HG03097 (cell line): ENCODE results near the gene ARL10.

Experiments used
- ATAC-seq: cut with Tn5 transposase; IDR thresholded peaks from one replicate; pipeline ENCODE4 v1.9.1; 2021; ENCODE audit not compliant: unreplicated experiment, low FRiP score

Gene ARL10

DNA sequence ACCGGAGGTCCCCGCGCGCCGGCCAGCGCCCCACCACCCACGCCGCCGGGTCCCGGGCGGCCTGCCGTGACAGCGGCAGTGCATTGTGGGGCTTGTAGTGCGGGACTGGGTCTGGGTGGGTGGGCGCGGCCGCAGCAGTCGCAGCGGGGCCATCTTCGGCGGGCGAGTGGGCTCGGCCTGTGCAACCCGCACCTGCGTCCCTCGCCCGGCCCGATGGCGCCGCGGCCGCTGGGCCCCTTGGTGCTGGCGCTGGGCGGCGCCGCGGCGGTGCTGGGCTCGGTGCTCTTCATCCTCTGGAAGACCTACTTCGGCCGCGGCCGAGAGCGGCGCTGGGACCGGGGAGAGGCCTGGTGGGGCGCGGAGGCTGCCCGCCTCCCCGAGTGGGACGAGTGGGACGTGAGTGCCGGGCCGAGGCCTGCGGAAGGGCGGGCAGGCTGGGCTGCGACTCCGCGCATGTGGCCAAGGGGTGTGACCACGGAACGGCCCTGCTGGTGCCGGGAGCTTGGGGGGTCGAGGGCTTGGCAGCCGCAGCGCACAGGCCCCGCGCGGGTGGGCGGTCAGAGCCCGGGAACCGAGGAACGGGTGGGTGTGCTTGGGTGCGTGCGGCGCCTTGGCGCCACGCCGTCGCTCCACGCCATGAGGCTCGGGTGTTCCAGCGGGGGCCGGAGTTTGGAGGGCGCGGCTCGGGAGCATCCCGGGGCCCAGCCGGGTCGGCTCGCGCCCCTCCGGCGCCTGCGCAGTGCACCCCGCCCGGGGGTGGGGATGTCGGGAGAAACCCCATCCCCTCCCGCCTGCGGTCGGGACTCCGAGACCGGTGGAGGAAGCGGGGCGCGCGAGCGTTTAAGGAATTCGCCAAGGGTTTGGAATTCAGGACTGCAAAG is at the start of gene ARL10:
ARL10 (plus strand) TSS at position 137 of the 881 bp plus-strand sequence; CDS start at position 214, 77 bp downstream.
- ATAC-seq: no peak

- no peak for ATAC-seq
Measured at GRCh38 chr5:176317534-176318374, 47.5 kb upstream of the ARL10 start.

DNA sequence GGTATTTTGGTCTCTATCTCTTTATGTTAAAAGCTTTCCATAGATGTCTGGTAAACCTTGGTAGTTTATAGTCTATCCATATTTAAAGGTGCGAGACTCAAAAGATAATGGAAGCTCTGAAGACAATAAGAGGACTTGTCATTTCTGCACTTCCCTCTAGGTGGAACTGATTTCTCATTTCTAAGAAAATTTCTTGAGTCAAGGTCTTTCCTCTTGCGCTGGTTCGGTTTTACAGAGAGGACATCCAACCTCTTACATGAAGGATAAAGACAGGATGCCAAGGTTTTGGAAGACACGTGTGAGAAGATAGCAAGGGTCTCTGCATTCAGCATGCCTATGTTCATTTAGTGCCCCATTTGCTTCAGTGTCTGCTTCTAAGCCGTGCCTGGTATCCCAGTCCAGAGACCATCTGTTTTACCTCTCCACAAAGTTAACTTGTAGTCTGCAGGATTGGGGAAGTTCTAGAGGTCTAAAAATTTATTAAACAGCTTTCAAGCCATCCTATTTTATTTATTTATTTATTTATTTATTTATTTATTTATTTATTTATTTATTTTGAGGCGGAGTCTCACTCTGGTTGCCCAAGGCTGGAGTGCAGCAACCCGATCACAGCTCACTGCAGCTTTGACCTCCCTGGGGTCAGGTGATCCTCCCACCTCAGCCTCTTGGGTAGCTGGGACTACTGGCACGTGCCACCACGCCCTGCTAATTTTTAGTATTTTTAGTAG is 45.3 kb upstream of the ARL10 start:
- ATAC-seq: no peak

DNA sequence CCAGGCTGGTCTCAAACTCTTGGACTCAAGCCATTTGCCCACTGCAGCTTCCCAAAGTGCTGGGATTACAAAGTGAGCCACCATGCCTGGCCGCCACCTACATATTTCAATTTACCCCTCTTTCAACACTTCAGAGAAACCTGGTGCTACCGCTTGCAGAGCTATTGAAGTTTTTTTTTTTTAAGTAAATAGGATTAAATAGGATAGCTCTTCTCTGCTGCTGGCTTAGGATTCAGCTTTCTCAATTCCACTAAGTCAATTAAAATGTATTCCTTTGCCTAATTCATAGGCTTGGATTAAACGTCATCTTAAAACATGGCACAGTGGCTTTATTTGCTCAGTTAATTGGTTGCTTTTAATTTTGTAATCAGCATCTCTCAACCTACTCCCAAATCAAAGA is 44.7 kb upstream of the ARL10 start:
- no peak for ATAC-seq

- no peak for ATAC-seq
Measured at GRCh38 chr5:176334031-176334770, 31.1 kb upstream of the ARL10 start.

DNA sequence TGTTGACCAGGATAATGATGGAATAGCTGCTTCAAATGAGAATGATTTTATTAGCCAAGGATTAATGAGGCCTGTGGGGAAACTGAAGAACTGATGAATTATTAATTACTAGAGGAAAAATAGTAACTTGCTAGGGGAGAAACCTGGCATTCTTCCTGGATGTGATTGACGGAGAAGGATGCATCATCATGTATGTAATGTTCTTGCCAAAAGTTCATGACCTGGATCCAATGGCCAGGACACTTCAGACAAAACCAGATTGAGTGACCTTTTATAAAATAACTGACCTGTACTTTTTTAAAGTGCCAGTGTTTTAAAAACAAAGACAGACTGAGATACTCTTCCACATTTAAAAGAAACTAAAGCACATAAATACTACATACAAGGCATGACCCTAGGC is 27.4 kb upstream of the ARL10 start:
- ATAC-seq: no peak

GRCh38 chr5:176339304-176339703 is 26.0 kb upstream of the ARL10 start:
- no peak for ATAC-seq

DNA sequence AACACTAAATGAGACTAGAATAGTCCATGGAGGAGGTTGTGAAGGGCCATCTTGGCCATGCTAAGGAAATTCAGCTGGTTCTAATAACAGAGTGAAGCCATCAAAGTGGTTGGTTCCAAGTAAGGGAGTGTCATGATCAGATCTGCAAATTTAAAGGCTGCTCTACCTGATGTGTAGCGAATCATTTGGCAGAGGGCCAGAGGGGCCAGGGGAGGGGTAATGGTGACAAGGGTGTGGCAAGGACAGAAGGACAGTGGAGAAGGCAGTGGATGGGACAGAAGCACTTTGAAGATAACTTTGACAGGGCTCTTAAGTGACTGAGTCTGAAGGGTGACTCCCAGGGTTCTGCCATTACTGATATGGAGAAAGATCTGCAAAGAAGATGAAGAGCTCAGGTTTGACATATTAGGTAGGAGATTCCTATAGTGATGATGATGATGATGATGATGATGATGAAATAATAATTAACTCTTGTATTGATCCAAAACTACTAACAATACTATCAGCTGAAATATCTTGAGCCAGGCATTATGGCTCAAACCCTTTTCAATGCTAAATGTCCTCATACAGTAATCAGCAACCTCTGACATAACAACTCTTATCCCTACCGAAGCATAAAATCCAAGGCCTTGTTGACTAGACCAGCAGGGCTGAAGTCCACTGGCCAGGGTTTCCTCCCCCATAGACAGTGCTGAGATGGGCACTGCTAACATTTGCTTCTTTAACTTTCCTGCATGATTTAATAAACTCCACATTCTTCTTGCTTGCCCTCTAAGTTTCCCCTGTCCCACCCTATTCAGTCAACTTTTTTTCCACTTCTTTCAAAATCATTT is 23.7 kb upstream of the ARL10 start:
- ATAC-seq: no peak

DNA sequence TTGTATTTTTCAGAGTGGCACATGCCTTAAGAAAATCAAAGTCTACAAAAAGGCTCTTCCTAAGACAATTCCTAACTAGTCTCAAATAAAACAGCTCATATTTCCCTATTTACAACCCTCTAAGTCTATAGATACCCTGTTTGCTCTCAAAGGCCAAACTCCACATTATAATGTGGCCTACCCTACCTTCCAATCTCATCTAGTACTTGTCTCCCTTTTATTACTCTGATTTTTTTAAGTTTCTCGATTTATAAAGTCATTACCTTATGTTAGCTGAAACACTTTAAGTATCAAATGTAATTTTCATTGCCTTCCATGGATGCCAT is 23.2 kb upstream of the ARL10 start:
- ATAC-seq: no peak

GRCh38 chr5:176342766-176343458 is 22.4 kb upstream of the ARL10 start:
- ATAC-seq: no peak

DNA sequence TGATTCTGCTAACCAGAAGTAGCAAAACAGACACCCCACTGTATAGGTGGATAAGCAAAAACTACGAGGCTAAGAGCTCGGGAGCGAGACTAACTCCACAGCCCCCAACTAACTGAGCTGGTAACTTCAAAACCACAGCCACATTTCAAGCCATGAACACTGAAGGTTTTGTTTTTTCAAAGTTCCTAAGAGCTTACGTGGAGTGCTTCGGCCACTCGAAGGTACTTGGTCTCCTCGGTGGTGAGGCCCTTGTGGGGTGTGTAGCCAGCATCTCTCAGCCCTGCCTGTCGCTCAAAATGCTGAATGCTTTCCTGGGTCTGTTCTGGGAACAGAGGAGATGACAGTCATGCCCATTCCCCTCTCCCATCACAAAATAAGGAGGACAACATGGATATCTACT is 14.9 kb upstream of the ARL10 start:
- no peak for ATAC-seq

DNA sequence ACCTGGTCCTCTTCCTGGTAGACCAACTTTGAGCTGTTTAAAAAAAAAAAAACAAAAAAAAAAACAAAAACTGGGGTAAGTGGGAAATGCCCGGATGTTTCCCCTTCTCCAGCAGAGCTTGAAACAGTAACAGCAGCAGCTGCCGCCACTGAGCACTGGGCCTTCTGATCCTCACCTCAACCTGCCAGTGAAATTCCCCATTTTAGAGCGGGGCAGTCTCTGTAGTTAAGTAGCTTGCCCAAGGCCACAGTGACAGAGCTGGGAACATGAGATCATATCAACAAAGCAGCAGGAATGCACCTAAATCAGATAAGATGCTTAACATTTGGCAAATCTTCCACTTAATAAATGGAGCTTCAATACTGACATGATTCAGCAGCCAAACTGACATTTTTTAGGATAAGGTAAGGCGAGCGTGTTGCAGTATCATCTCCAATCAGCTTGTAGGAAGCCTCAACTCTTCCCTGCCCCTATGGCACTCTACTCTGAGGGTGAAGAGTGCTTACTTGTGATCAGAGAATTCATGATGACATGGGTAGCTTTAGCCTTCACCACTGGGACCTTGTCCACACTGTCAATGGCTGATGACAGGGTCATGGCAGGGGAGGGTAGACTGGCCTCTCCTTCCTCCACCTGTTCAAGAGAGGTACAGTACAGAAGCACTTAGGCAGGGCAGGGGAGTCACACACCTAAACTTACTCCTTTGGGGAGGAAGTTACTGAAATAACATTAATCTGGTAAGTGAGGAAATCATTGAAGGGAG is 13.0 kb upstream of the ARL10 start:
- ATAC-seq: no peak

GRCh38 chr5:176353533-176353932 is 11.8 kb upstream of the ARL10 start:
- no peak for ATAC-seq

DNA sequence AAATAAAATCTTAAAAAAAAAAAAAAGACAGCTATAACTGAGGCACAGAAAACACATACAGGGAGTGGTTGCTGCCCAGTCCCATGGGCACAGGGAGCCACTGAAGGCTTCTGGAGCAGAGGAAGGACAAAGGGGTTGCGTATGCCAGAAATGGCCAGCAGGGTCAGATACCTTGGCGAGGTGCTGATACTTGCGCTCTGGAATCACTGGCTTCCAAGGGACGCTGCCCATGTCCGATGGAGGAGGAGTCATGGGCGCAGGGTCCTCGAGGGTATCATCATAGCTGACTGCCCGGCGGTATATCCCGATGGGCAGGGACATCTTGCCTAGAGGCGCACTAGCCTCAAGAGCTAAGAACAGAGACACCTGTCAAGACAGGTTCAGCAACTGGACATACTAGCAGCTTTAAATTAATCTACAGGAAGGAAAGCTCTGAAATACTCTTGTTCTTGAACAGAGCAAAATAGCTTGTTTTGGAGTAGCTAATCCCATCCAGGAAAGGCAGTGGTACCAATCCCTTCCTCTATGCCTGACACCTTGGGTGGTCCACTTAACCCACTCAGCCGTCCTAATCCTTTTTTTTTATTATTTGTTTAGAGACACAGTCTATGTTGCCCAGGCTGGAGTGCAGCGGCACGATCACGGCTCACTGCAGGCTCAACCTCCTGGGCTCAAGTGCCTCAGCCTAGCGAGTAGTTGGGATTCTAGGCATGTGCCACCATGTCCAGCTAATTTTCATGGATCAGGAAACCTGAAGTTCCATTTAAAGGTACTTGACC is 9.7 kb upstream of the ARL10 start:
- ATAC-seq: no peak

- ATAC-seq: no peak
Measured at GRCh38 chr5:176356179-176356566, 9.1 kb upstream of the ARL10 start.

DNA sequence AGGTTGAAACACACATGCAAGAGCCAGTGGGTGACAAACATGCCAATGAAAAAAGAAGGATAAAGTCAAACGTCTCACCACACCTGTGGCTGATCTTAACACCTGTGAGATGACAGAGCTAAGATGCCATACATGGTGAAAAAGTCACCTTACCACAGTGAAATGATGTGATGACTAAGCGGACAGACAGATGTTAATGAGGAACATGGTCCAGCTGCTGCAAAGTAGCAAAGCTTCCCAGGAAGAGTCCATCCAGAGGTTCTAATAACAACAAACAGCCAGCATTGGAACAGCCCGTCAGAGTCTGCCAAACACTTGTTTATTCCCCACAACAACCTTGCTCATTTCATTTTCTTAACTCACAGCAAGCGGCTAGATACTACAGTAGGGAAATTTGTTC is 5.6 kb upstream of the ARL10 start:
- no peak for ATAC-seq

GRCh38 chr5:176360894-176361436 is 4.3 kb upstream of the ARL10 start:
- ATAC-seq: no peak
